ENCODE results near the gene AOAH. TPM values are rescaled to one million over a fixed set of nuclear protein-coding genes. Genes with fewer than 3 reads are reported as not detected.

AOAH gene
- total RNA-seq, 1 experiment from 2014 or later = 0.39 TPM

DNA sequence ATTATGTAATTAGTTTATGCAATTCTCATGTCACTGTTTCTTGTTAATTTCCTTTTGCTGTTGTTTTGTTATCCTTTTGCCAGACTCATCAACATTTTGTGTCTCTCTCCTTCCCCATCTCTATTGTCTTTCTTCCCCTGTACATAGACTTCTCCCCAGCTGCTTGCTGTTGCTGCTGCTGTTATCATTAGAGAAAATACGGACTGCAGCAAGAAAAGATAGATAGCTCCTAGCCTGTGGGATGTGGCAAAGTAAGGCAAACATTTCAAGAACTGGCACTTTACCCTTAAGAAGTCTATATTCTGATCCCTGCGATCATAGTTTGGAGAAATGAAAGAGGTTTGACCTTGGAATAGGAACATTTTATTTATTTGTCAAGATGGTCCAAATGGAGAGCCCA is 162.2 kb downstream of the AOAH start:
- DNase-seq = no peak
- Mint-ChIP-seq H3K27ac (no peak overlapping the region), H3K36me3 (ENCODE audit: insufficient read depth in 1 of 3, low read depth in 3 of 3) (peaks cover 11 to 14% (median 11%) of the 10 kb centered on the region in 3 experiments), H3K4me1 (peaks cover 28 to 29% of the 10 kb centered on the region in 2 experiments), H3K4me3 (no peak overlapping the region), H3K9me3 (peaks cover 13 to 16% of the 10 kb centered on the region in 2 experiments), H3K27me3 (ENCODE audit: low read depth) (peaks cover 2% of the 10 kb centered on the region; the same call in 1 of the 2 replicates)
- Histone ChIP-seq H3K9ac (ENCODE audit: extremely low read depth, insufficient read length, low read length) (no peak overlapping the region), H3T11ph (ENCODE audit: low read length) (no peak overlapping the region), H3K18ac (ENCODE audit: insufficient read length, low read depth, low read length) (no peak overlapping the region), H3K56ac (ENCODE audit: insufficient read length, low read depth, low read length) (no peak overlapping the region), H3K27ac (ENCODE audit: insufficient read length, low read depth, low read length) (no peak overlapping the region), H3K9me3 (ENCODE audit: control insufficient read depth, low read depth, low read length) (no peaks in the 10 kb centered on the region), H3K14ac (ENCODE audit: insufficient read depth, low read length) (no peak overlapping the region), H4K20me1 (ENCODE audit: control insufficient read depth, insufficient read depth, insufficient read length) (no peaks in the 10 kb centered on the region), H3K27me3 (ENCODE audit: insufficient read depth, low read length) (no peaks in the 10 kb centered on the region), H2BK15ac (ENCODE audit: low read depth, low read length) (no peak overlapping the region), H3K23me2 (ENCODE audit: insufficient read length, low read depth, low read length, poor library complexity, severe bottlenecking) (no peaks in the 10 kb centered on the region), H3K4me2 (ENCODE audit: insufficient read depth, insufficient read length, low read length) (no peak overlapping the region), H3K4me1 (ENCODE audit: insufficient read depth, low read length) (peaks cover 11% of the 10 kb centered on the region; the same call in 1 of the 2 replicates), H2BK20ac (ENCODE audit: low read depth, low read length, poor library complexity, severe bottlenecking) (no peak overlapping the region), H2BK5ac (ENCODE audit: insufficient read length, low read length) (no peak overlapping the region), H3K79me2 (ENCODE audit: insufficient read depth, low read length) (no peaks in the 10 kb centered on the region), H3K4ac (ENCODE audit: low read depth, low read length) (no peak overlapping the region), H4K5ac (ENCODE audit: insufficient read length, low read depth, low read length) (no peak overlapping the region), H2BK12ac (ENCODE audit: insufficient read length, low read depth, low read length) (no peak overlapping the region), H4K91ac (ENCODE audit: insufficient read length, low read depth, low read length) (no peak overlapping the region), H2AFZ (ENCODE audit: low read length) (no peak overlapping the region), H2BK120ac (ENCODE audit: low read depth, low read length, poor library complexity, severe bottlenecking) (no peak overlapping the region), H4K8ac (replicated peaks; ENCODE audit: insufficient read length, low read depth, low read length) (no peak overlapping the region), H2AK5ac (ENCODE audit: insufficient read length, low read length) (no peak overlapping the region), H3K79me1 (ENCODE audit: insufficient read depth, low read depth, low read length, poor library complexity, severe bottlenecking) (no peaks in the 10 kb centered on the region), H3K23ac (ENCODE audit: insufficient read length, low read depth, low read length) (no peak overlapping the region)
- WGBS (ENCODE audit: extremely low coverage, insufficient read length, low lambda C conversion rate) = no CpG with 5 or more reads among the region's 2 CpGs
- TF ChIP-seq, protein P1, sequence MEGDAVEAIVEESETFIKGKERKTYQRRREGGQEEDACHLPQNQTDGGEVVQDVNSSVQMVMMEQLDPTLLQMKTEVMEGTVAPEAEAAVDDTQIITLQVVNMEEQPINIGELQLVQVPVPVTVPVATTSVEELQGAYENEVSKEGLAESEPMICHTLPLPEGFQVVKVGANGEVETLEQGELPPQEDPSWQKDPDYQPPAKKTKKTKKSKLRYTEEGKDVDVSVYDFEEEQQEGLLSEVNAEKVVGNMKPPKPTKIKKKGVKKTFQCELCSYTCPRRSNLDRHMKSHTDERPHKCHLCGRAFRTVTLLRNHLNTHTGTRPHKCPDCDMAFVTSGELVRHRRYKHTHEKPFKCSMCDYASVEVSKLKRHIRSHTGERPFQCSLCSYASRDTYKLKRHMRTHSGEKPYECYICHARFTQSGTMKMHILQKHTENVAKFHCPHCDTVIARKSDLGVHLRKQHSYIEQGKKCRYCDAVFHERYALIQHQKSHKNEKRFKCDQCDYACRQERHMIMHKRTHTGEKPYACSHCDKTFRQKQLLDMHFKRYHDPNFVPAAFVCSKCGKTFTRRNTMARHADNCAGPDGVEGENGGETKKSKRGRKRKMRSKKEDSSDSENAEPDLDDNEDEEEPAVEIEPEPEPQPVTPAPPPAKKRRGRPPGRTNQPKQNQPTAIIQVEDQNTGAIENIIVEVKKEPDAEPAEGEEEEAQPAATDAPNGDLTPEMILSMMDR (conservative IDR thresholded peaks at IDR 0.05) = no peak

All from H9 (cell line).